Measurements from ENCODE around the gene PWWP2B.
"Not testable (repeated sequence)": the region's sequence is repeated elsewhere in the genome, so short reads cannot be mapped to it uniquely, and the experiment has no call there.

Gene PWWP2B

DNA sequence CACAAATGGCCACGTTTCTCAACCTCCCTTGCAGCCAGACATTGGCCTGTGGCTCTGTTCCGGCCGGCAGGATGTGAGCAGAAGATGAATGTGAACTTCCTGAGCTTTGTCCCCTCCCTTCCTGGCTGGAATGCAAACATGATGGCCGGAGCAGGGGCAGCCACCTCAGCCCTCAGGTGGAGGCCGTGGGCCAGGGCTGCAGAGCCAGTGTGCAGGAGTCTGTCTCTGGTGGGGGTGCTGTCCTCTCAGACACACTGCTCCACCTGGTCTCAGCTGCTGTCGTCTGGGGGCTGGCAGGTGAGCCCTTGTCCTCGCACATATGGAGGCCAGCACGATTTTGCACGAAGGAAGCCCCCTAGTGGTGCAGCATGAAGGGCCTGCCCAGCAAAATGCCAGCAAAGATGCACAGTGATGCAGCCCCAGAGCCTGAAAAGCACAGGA, 25.3 kb upstream of the PWWP2B start:
- Mint-ChIP-seq H3K27me3 (no peaks in the 10 kb centered on the region), H3K27ac (peak overlapping the region in 1 of 2 donors; percentile 67), H3K9me3 (no peaks in the 10 kb centered on the region), H3K4me1 (peaks cover 7% of the 10 kb centered on the region), H3K4me3 (no peak overlapping the region)
- ATAC-seq (peak; percentile 53), DNase-seq (no peak)

DNA sequence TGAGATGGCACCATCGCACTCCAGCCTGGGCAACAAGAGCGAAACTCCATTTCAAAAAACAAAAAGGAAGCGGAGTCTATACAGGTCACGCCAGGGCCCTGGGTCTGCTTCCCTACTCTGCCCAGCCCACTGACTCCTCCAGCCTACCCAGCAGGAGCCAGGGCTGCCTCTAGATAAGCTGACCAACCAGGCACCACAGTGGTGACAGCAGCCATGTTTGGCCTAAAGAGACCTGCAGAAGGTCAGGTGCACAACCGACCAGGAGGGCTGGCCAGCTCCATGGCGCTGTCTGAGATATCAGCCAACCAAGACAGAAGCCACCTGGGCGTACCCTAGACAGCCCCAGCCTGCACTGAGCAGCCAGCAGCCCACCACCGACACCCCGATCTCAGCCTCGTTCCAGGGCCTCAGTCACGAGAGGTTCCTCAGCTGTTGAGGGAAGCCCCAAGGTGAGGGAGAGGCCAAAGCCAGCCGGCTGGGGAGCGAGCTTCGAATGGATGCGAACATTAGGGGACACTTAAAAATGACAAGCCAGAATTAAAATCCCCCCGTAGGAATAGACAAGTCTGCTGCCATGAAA, 24.4 kb upstream of the PWWP2B start:
- Mint-ChIP-seq H3K4me3 (no peak overlapping the region), H3K27me3 (no peaks in the 10 kb centered on the region), H3K4me1 (peaks cover 7% of the 10 kb centered on the region), H3K27ac (no peak overlapping the region), H3K9me3 (no peaks in the 10 kb centered on the region)
- ATAC-seq: no peak
- no peak for DNase-seq

DNA sequence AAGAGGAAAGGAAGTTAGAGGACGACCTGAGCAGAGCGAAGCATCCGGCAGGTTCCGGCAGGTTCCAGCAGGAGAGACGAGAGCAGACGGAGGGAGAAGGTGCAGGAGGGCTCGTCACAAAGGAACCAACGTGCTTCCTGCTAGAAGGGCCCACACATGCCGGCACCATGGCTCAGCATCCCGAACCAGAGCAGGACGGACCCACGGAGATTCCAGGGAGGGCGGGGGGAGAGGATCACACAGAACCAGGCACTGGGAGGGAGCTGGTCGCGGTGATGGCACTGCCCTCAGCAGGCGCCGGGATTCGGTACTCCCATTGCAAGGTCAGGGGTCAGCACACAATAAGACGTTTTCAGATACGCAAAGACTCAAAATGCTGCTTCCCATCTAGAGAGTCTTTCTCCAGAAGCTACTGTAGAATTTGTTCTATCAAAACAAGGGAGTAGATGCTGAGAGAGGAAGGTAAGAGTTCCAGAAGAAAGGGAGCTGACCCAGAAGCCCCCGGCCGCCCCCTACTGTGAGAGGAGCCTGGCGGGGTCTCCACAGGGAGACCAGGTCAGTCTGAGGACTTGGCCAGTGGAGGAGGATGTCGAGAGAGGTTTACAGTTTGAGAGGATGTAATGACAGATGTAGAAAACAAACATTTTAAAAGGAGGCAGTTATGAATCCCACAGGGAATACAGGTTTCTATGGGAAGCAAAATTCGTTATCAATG, 23.6 kb upstream of the PWWP2B start:
- Mint-ChIP-seq H3K4me1 (peaks cover 7% of the 10 kb centered on the region), H3K9me3 (no peaks in the 10 kb centered on the region), H3K4me3 (no peak overlapping the region), H3K27ac (no peak overlapping the region), H3K27me3 (no peaks in the 10 kb centered on the region)
- ATAC-seq (no peak), DNase-seq (no peak)

DNA sequence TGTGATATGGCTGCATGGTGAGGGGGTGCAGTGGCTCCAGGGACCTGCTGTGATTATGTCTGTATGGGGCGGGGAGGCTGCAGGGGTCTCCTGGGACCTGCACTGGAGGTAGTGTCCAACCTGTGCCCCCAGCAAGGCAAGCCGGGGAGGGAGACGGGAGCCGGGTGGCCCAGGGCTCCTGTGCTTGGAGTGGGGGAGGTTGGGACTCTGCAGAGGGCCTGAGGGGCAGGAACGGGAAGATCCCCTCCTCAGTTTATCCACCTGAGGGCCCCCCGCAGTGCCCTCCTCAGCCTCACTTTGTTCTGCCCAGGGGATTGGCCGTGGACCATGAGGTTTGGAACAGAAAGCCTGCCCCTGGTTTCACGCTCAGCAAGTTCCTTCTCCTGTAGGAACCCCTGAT, 22.8 kb upstream of the PWWP2B start:
- H3K4me3 Mint-ChIP-seq: no peak overlapping the region
- H3K27ac Mint-ChIP-seq: no peak overlapping the region
- DNase-seq (no peak), ATAC-seq (no peak)
- H3K4me1 Mint-ChIP-seq: peaks cover 7% of the 10 kb centered on the region
- H3K9me3 Mint-ChIP-seq: no peaks in the 10 kb centered on the region
- H3K27me3 Mint-ChIP-seq: no peaks in the 10 kb centered on the region

DNA sequence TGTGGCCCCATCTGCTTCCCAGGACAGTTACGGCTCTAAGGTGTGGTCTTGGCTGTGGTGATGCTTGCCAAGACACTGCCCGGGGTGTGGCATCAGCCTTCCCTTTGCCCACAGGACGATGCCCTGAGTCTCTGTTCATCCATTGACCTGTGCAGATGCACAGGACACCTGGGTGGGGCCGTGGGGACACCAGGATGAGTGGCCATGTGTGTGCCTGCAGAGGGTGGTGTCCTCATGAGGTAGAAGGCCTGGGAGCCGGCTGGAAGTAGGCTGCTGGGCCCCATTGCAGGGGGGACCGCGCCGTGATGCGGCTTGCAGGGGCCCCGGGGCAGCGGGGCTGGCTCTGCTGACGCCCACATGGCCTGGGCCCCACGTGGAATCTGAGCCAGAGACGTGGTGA, 22.4 kb upstream of the PWWP2B start:
- no peaks in the 10 kb centered on the region for H3K9me3 Mint-ChIP-seq
- H3K4me1 Mint-ChIP-seq: peaks cover 7% of the 10 kb centered on the region
- H3K27me3 Mint-ChIP-seq: no peaks in the 10 kb centered on the region
- no peak for ATAC-seq
- no peak for DNase-seq
- no peak overlapping the region for H3K27ac Mint-ChIP-seq
- H3K4me3 Mint-ChIP-seq: no peak overlapping the region

DNA sequence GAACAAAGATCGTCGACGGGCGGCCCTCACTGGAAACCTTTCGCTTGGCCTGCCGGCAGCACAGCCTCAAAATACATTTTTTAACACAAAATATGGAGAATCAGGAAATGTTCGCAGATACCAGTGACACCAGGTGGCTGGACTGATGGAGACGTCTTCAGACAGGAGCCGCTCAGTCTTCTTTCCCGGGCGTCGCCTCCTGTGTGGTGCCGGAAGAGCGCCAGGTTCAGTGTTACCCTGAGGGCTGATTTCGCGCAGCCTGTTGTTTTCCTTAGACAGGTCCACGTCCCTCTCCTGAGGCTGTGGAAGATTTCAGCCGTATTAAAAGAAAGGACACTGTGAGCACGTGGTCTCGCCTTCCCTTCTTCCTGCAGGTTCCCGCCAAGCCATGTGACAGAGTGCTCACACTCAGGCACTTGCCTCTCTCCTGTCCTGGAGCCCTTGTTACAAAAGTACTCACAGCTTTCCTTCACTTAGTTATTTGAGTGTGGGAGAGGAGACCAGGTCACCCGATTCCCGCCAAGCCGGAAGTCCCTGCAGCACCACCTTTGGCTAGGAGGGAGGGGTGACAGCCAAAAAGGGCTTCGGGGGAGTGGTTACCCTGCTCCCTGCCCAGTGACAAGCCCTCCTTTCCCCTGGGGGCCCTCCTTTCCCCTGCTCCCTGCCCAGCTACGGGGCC, 21.7 kb upstream of the PWWP2B start:
- Mint-ChIP-seq H3K4me3 (no peak overlapping the region), H3K4me1 (peaks cover 7% of the 10 kb centered on the region), H3K27me3 (no peaks in the 10 kb centered on the region), H3K27ac (no peak overlapping the region), H3K9me3 (no peaks in the 10 kb centered on the region)
- no peak for ATAC-seq
- no peak for DNase-seq

DNA sequence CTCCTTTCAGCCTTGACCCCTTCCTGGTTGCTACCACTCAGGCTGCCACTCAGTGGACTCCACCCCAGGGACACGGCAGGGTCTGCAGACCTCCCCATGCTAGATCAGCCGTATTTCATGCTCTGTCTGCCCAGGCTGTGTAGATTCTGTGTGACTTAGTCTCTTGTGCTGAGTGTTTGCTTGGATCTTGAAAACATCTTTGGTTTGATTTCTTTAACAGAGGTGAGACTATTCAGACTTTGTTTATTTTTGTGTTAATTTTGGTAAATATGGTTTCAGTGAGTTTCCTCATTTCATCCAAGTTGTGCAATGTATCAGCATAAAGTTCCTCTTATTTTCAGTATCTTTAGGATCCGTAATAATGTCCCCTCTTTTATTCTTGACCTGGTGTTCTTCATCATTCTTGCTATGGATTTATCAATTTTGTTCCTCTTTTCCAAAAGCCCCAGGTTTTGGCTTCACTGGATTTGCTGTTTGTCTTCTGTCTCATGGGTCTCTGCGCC, 21.2 kb upstream of the PWWP2B start:
- Mint-ChIP-seq H3K27me3 (no peaks in the 10 kb centered on the region), H3K9me3 (no peaks in the 10 kb centered on the region), H3K4me1 (peaks cover 7% of the 10 kb centered on the region), H3K4me3 (no peak overlapping the region), H3K27ac (no peak overlapping the region)
- DNase-seq (no peak), ATAC-seq (no peak)

DNA sequence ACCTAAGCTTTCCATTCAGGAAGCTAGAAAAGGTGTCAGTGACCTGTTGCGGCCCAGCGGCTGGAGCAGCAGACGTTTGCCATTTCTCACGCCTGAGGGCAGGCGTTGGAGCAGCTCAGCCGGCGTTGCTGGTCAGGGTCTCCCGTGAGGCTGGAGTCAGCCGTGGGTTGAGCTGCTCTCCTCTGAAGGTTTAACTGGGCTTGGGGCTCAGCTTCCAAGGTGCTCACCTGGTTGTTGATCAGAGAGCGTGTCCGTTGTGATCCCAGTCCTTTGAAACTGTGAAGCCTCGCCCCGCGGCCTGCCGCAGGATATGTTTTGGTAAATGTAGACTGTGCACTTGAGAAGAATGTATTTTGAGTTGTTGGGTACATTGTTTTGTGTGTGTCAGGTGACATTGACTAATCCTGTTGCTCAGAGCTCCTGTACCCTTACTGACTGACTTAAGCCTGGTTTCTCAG, 20.6 kb upstream of the PWWP2B start:
- H3K9me3 Mint-ChIP-seq: no peaks in the 10 kb centered on the region
- H3K4me3 Mint-ChIP-seq: no peak overlapping the region
- no peak for DNase-seq
- no peak overlapping the region for H3K27ac Mint-ChIP-seq
- peaks cover 7% of the 10 kb centered on the region for H3K4me1 Mint-ChIP-seq
- H3K27me3 Mint-ChIP-seq: no peaks in the 10 kb centered on the region
- no peak for ATAC-seq

DNA sequence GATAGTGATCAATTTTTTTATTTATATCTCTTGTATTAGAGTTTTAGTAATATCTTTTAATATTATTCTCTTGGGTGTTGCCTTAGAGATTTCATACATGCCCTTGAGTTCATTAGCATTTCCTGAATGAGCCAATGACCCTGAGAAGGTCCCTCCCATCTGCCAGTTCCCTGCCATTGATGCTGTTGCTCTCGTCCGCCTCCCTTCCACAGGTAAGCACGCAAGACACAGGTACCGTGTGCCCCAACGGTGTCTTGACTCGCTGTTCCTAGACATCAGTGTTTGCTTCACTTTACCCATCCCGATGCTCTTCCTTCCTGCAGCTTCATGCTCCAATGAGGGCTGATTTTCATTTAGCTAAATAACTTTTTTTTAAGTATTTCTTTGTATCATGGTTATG, 19.7 kb upstream of the PWWP2B start:
- DNase-seq (no peak), ATAC-seq (no peak)
- Mint-ChIP-seq H3K27me3 (no peaks in the 10 kb centered on the region), H3K4me3 (no peak overlapping the region), H3K9me3 (no peaks in the 10 kb centered on the region), H3K27ac (no peak overlapping the region), H3K4me1 (peaks cover 4% of the 10 kb centered on the region)

DNA sequence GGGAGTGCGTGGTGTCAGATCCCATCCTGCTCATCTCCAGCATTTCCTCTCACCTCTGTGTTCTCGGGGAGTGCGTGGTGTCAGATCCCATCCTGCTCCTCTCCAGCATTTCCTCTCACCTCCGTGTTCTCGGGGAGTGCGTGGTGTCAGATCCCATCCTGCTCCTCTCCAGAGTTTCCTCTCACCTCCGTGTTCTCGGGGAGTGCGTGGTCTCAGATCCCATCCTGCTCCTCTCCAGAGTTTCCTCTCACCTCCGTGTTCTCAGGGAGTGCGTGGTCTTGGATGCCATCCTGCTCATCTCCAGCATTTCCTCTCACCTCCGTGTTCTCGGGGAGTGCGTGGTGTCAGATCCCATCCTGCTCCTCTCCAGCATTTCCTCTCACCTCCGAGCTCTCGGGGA, 18.0 kb upstream of the PWWP2B start:
- H3K4me3 Mint-ChIP-seq, DNase-seq, ATAC-seq, H3K27ac Mint-ChIP-seq, H3K9me3 Mint-ChIP-seq, H3K27me3 Mint-ChIP-seq: not testable (repeated sequence)
- peaks cover 12% of the 10 kb centered on the region for H3K4me1 Mint-ChIP-seq

DNA sequence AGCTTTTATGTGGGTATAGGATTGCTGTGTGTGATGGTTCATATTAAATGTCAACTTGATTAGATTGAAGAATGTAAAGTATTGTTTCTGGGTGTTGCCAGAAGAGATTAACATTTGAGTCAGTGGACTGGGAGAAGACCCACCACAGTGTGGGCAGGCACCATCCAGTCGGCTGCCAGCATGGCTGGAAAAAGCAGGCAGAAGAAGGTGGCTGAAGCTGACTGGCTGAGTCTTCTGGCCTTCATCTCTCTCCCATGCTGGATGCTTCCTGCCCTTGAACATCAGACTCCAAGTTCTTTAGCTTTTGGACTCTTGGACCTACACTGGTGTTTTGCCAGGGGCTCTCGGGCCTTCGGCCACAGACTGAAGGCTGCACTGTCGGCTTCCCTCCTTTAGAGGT, 16.0 kb upstream of the PWWP2B start:
- H3K27ac Mint-ChIP-seq, H3K27me3 Mint-ChIP-seq, H3K4me3 Mint-ChIP-seq, H3K9me3 Mint-ChIP-seq, ATAC-seq, DNase-seq: not testable (repeated sequence)
- peaks cover 12% of the 10 kb centered on the region for H3K4me1 Mint-ChIP-seq

DNA sequence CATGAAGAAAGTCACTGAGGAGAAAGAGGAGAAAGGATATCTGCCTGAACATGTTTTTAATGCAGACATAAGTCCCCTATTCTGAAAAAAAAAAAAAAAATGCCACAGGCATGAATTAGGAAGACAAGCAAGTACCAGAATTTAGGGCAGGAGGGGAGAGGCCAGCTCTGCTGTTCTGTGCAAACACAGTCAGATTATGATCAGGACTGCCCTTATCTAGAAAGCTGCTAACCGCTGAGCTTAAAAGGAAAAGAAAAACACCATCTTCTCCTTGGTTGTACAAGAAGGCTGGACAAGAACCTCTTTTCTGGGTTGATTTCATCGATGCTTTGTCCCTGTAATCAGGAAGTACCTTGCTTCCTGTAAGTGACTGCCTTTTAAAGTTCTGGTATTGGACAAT, 15.3 kb upstream of the PWWP2B start:
- no peaks in the 10 kb centered on the region for H3K27me3 Mint-ChIP-seq
- H3K27ac Mint-ChIP-seq: peak overlapping the region in 1 of 2 donors; percentile 83
- DNase-seq: no peak

DNA sequence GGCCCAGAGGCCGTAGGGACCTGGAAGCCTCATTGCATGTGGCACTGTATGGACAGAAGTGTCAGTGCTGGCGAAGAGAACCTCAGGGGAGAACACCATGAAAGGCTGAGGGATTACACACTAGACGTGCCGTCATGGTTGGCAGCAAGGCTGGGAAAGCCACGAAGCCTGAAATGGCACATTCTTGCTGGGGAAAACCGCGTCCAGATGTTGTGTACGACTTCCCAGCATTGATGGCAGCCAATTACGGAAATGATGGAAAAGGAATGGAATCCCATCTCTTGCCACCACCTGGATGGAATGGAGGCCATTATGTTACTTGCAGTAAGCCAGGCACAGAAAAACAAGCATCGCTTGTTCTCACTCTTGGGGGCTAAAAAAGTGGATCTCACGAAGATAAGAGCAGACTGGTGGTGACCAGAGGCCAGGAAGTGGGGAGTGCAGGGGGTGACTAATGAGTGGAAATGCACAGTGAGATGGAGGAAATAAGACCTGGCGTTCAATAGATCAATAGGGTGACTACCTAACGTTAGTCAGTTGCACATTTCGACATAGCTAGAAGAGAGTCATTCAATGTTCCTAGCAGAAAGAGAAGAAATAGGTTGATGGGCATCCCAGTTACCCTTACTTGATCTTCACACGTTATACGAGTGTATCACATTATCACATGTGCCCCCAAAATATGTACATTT, 14.6 kb upstream of the PWWP2B start:
- Mint-ChIP-seq H3K27me3 (no peaks in the 10 kb centered on the region), H3K27ac (no peak overlapping the region), H3K9me3 (no peaks in the 10 kb centered on the region), H3K4me1 (peaks cover 21% of the 10 kb centered on the region), H3K4me3 (no peak overlapping the region)
- ATAC-seq (peak; percentile 65), DNase-seq (no peak)

More for the DNA sequence above, 15.3 kb upstream of the PWWP2B start:
- Mint-ChIP-seq H3K4me1 (peaks cover 15% of the 10 kb centered on the region), H3K9me3 (no peaks in the 10 kb centered on the region), H3K4me3 (no peak overlapping the region)
- ATAC-seq: no peak

DNA sequence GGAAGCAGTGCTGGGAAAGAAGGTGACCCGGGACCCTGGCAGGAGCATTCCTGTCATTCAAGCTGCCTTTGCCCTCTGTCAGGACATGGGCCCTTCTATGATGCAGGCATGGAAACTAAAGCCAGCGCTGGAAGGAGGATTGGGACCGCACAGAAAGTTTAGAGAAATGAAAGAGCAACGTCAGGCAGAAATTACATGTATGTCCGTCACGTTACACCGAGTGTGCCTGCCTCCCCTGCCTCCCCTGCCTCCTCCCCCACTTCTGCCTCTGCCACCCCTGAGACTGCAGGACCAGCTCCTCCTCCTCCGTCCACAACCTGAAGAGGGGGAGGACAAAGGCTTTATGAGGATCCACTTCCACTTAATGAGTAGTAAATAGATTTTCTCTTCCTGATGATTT, 13.9 kb upstream of the PWWP2B start:
- ATAC-seq (no peak), DNase-seq (no peak)
- H3K27me3 Mint-ChIP-seq: no peaks in the 10 kb centered on the region
- no peak overlapping the region for H3K4me3 Mint-ChIP-seq
- no peak overlapping the region for H3K27ac Mint-ChIP-seq
- no peaks in the 10 kb centered on the region for H3K9me3 Mint-ChIP-seq
- peaks cover 27% of the 10 kb centered on the region for H3K4me1 Mint-ChIP-seq

DNA sequence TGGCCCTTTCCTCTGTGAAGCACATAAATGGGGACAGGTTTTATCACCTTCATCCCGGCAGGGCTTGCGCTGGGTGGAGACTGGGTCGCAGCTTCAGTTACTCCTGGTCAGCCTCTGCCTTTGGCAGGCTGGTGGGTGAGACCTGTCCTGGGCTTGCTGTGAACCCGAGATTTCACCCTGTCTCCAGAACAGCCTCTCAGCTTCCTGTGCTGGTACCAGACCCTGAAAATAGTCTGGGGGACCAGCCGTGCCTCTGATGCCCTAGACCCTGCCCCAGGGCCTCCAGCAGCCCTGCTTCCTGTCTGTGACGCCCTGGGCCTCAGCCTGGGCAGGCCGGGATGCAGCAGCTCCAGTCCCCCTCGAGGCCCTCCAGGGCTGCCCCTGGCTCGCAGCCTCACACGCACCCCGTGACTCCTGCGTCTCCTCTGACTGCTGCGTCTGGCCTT, 13.2 kb upstream of the PWWP2B start:
- ATAC-seq (no peak), DNase-seq (no peak)
- peaks cover 27% of the 10 kb centered on the region for H3K4me1 Mint-ChIP-seq
- no peak overlapping the region for H3K27ac Mint-ChIP-seq
- no peaks in the 10 kb centered on the region for H3K27me3 Mint-ChIP-seq
- H3K9me3 Mint-ChIP-seq: no peaks in the 10 kb centered on the region
- H3K4me3 Mint-ChIP-seq: no peak overlapping the region
